HepG2 (cell line): Measurements from ENCODE around the gene SEC62. TPM values are rescaled to one million over a fixed set of nuclear protein-coding genes. Genes with fewer than 3 reads are reported as not detected.

Source experiments
- CHD4 ChIP-seq: fragments of 200-600 bp; sonication (generic); IDR thresholded peaks from 2 replicates; pipeline ENCODE4 v1.7.0; 2017; ENCODE audit warnings: mild to moderate bottlenecking, low read length, borderline replicate concordance
- DNMT1 ChIP-seq: sonication (generic); formaldehyde crosslinking; IDR thresholded peaks from 2 replicates; pipeline ENCODE4 v1.5.1; 2020; ENCODE audit warnings: mild to moderate bottlenecking, missing genetic modification reagents
- HHEX ChIP-seq: IDR thresholded peaks from 2 replicates; pipeline ENCODE4 v1.6.1; 2016; ENCODE audit warnings: control low read depth
- HNRNPUL1 ChIP-seq: fragments of 200-400 bp; formaldehyde crosslinking; IDR thresholded peaks from 2 replicates; pipeline ENCODE4 v1.6.1; 2017; ENCODE audit warnings: low read depth, mild to moderate bottlenecking, low read length, moderate library complexity
- LCORL ChIP-seq, 2 experiments: fragments of 450-650 bp in 1 of 2; sonication (generic) in 1 of 2; formaldehyde crosslinking in 1 of 2; IDR thresholded peaks; 2 replicates each; pipeline versions ENCODE4 v1.5.0 to v1.6.1; 2017 to 2020; ENCODE audit warnings: antibody characterized with exemption in 1 of 2, missing genetic modification reagents in 1 of 2
- SALL2 ChIP-seq: sonication (generic); formaldehyde crosslinking; IDR thresholded peaks from 2 replicates; pipeline ENCODE4 v1.8.1; 2023; ENCODE audit warnings: mild to moderate bottlenecking, missing genetic modification reagents, inconsistent platforms
- ZBTB46 ChIP-seq: sonication (generic); formaldehyde crosslinking; IDR thresholded peaks from 2 replicates; pipeline ENCODE4 v1.4.0; 2020; ENCODE audit warnings: mild to moderate bottlenecking, missing genetic modification reagents, borderline replicate concordance
- ZHX2 ChIP-seq, 2 experiments: sonication (generic) in 1 of 2; formaldehyde crosslinking in 1 of 2; IDR thresholded peaks; 2 replicates each; pipeline versions ENCODE4 v1.6.1 to v1.9.0; 2014 to 2022; ENCODE audit warnings: antibody characterized with exemption in 1 of 2, borderline replicate concordance in 1 of 2, inconsistent platforms in 1 of 2, low read depth in 1 of 2, missing genetic modification reagents in 1 of 2
- ZNF563 ChIP-seq: sonication (generic); formaldehyde crosslinking; IDR thresholded peaks from 2 replicates; pipeline ENCODE4 v1.8.0; 2022; ENCODE audit warnings: mild to moderate bottlenecking, moderate library complexity, missing genetic modification reagents
- ZNF776 ChIP-seq: sonication (generic); formaldehyde crosslinking; IDR thresholded peaks from 2 replicates; pipeline ENCODE4 v1.4.0; 2020; ENCODE audit warnings: mild to moderate bottlenecking, missing genetic modification reagents
- ZNF792 ChIP-seq: IDR thresholded peaks from 2 replicates; pipeline ENCODE4 v1.6.1; 2016
- ZNF83 ChIP-seq: sonication (generic); formaldehyde crosslinking; IDR thresholded peaks from 2 replicates; pipeline ENCODE4 v1.4.0; 2020; ENCODE audit warnings: missing genetic modification reagents, mild to moderate bottlenecking, borderline replicate concordance
- polyA plus RNA-seq, 8 experiments: library from polyadenylated mRNA; depleted of rRNA in 3 of 8; stranded (reverse) in 7 of 8; unstranded in 1 of 8; fragments of >200 nt; fragmentation: Illumina TruSeq in 4 of 8; extraction: Trizol in 4 of 8; gene quantifications; 2 replicates each; pipeline versions ENCODE4 v1.2.1 to v1.2.3, GENCODE V29; 2011 to 2016; ENCODE audit warnings: low read depth in 4 of 8, missing spikeins in 1 of 8, mixed read lengths in 1 of 8; ENCODE audit not compliant: insufficient read depth in 1 of 8
- total RNA-seq, 5 experiments: library from RNA; depleted of rRNA; stranded (reverse); fragments of >200 nt; fragmentation: Illumina TruSeq; extraction: Trizol; gene quantifications; 2 replicates each; pipeline ENCODE4 v1.2.3, GENCODE V29; 2016; ENCODE audit warnings: low read depth in 1 of 5
- TF ChIP-seq, protein P1 (sequence below): sonication (generic); formaldehyde crosslinking; IDR thresholded peaks from 2 replicates; pipeline ENCODE4 v1.4.0; 2020; ENCODE audit warnings: mild to moderate bottlenecking, missing genetic modification reagents

SEC62 gene
- total and polyA plus RNA-seq, 2 of the 13 experiments (the other 11 are each of a cell fraction or from before 2014, with no cell fraction given) = 54.0 to 68.7 TPM

DNA sequence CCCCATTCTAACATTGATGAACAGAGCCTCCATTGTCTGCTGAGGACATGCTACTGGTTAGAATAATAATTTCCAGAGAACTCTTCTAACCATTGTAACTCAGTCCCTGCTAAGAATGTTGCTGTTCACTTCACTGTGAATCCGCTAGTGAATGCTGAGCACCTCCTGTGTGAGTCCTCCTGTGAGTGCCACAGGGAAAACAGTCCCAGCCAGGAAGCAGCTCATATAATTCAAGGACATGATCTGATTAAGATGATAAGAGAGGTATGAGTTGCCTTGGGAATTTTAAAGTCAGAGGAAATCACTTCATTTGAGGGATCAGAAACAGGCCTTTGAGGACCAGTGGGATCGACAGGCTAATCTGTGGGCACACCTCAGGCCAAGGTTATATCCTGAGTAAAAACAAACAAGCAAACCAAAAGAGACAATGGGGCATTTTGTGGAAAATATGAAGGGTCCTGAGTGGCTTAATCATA, 37.3 kb downstream of the SEC62 start (continued):
- TF ChIP-seq ZHX2 (IDR thresholded peaks at IDR 0.05; ENCODE audit: low read depth) = no peak
- no peak for TF ChIP-seq ZHX2 (CRISPR knock-in tag; IDR thresholded peaks at IDR 0.05; ENCODE audit: borderline replicate concordance)
- TF ChIP-seq ZBTB46 (CRISPR knock-in tag) = no peak
- no peak for TF ChIP-seq HHEX (CRISPR knock-in tag)
- TF ChIP-seq ZNF563 (CRISPR knock-in tag) = no peak
- peak; percentile 45; the same call in 1 of the 2 replicates for TF ChIP-seq ZNF792 (CRISPR knock-in tag)
- TF ChIP-seq, protein P1, sequence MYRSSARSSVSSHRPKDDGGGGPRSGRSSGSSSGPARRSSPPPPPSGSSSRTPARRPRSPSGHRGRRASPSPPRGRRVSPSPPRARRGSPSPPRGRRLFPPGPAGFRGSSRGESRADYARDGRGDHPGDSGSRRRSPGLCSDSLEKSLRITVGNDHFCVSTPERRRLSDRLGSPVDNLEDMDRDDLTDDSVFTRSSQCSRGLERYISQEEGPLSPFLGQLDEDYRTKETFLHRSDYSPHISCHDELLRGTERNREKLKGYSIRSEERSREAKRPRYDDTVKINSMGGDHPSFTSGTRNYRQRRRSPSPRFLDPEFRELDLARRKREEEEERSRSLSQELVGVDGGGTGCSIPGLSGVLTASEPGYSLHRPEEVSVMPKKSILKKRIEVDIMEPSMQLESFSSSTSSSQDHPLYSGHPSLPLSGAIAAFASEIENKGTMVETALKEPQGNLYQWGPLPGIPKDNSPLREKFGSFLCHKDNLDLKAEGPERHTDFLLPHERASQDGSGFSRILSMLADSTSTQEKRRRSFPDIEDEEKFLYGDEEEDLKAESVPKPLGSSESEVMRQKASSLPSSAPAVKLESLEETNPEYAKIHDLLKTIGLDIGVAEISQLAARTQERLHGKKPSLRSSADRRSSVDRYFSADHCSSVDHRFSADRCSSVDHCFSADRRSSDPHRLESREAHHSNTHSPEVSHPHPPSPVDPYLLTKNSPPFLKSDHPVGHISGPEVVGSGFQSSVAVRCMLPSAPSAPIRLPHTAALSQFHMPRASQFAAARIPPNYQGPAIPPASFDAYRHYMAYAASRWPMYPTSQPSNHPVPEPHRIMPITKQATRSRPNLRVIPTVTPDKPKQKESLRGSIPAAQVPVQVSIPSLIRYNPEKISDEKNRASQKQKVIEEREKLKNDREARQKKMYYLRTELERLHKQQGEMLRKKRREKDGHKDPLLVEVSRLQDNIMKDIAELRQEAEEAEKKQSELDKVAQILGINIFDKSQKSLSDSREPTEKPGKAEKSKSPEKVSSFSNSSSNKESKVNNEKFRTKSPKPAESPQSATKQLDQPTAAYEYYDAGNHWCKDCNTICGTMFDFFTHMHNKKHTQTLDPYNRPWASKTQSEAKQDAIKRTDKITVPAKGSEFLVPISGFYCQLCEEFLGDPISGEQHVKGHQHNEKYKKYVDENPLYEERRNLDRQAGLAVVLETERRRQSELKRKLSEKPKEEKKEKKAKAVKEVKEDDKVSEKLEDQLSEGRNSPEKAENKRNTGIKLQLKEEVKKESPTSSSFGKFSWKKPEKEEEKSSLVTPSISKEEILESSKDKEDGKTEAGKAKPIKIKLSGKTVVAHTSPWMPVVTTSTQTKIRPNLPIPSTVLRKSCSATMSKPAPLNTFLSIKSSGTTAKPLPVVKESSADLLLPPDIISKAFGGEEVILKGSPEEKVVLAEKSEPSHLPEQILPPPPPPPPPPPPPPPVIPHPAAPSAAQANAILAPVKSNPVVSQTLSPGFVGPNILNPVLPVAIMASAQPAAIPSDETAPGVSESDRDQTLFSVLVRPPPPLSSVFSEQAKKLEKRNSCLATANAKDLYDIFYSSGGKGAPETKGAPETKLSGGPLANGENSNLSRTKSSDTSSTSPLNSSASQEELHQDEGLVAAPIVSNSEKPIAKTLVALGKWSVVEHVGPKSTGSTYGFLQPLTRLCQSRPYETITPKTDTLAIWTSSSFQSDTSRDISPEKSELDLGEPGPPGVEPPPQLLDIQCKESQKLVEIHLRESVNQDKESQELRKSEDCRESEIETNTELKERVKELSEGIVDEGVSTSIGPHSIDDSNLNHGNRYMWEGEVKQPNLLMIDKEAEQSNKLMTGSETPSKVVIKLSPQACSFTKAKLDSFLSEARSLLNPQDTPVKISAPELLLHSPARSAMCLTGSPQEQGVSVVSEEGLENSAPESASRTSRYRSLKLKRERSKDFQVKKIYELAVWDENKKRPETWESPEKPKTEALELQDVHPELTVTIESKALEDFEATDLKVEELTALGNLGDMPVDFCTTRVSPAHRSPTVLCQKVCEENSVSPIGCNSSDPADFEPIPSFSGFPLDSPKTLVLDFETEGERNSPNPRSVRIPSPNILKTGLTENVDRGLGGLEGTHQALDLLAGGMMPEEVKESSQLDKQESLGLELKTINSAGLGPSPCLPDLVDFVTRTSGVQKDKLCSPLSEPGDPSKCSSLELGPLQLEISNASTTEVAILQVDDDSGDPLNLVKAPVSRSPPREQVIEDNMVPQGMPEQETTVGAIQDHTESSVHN = no peak
- TF ChIP-seq ZNF83 (CRISPR knock-in tag) = no peak
- no peak for TF ChIP-seq HNRNPUL1
- TF ChIP-seq SALL2 = no peak
- TF ChIP-seq ZNF776 (CRISPR knock-in tag) = no peak
- TF ChIP-seq LCORL (IDR thresholded peaks at IDR 0.05) = no peak
- no peak for TF ChIP-seq LCORL (CRISPR knock-in tag; IDR thresholded peaks at IDR 0.05)
- 0 out of 2 replicates have a peak, but pooled peaks have one; percentile 23 for TF ChIP-seq CHD4
- no peak for TF ChIP-seq DNMT1 (CRISPR knock-in tag)
